HG03520 (cell line): ENCODE data around the gene ASPN.
"Not testable (repeated sequence)": the region's sequence is repeated elsewhere in the genome, so short reads cannot be mapped to it uniquely, and the experiment has no call there.

Source experiments
- ATAC-seq: cut with Tn5 transposase; IDR thresholded peaks from one replicate; pipeline ENCODE4 v1.9.1; 2021; ENCODE audit warnings: mild to moderate bottlenecking, moderate library complexity; ENCODE audit not compliant: unreplicated experiment

The ASPN gene

GRCh38 chr9:92422611-92423338 is 59.5 kb downstream of the ASPN start:
- ATAC-seq, result no peak

GRCh38 chr9:92414566-92414965 is 67.7 kb downstream of the ASPN start:
- ATAC-seq, result no peak

- not testable (repeated sequence) for ATAC-seq
Measured at GRCh38 chr9:92411157-92411556, 71.1 kb downstream of the ASPN start.

- no peak for ATAC-seq
Measured at GRCh38 chr9:92408747-92409478, 73.4 kb downstream of the ASPN start.

GRCh38 chr9:92407818-92408217 is 74.5 kb downstream of the ASPN start:
- no peak for ATAC-seq

GRCh38 chr9:92406477-92406876 is 75.8 kb downstream of the ASPN start:
- ATAC-seq, result no peak
